HepG2 (cell line): ENCODE measurements around the gene NRL. TPM values are rescaled to one million over a fixed set of nuclear protein-coding genes. Genes with fewer than 3 reads are reported as not detected.

ENCODE experiments used
- CHD2 ChIP-seq: IDR thresholded peaks from 2 replicates; pipeline ENCODE4 v1.6.1; 2011; ENCODE audit warnings: low read depth, low read length, improper control_type of control experiment
- CHD4 ChIP-seq: fragments of 200-600 bp; sonication (generic); IDR thresholded peaks from 2 replicates; pipeline ENCODE4 v1.7.0; 2017; ENCODE audit warnings: mild to moderate bottlenecking, low read length, borderline replicate concordance
- FOSL1 ChIP-seq: sonication (generic); formaldehyde crosslinking; IDR thresholded peaks from 2 replicates; pipeline ENCODE4 v1.9.0; 2021; ENCODE audit warnings: missing genetic modification reagents, borderline replicate concordance
- GLI4 ChIP-seq: sonication (generic); formaldehyde crosslinking; IDR thresholded peaks from 2 replicates; pipeline ENCODE4 v1.5.1; 2020; ENCODE audit warnings: missing genetic modification reagents, mild to moderate bottlenecking, moderate library complexity, borderline replicate concordance
- GZF1 ChIP-seq: sonication (generic); formaldehyde crosslinking; IDR thresholded peaks from 2 replicates; pipeline ENCODE4 v1.5.1; 2020; ENCODE audit warnings: mild to moderate bottlenecking, missing genetic modification reagents
- JUN ChIP-seq: sonication (generic); formaldehyde crosslinking; IDR thresholded peaks from 2 replicates; pipeline ENCODE4 v1.4.0; 2020; ENCODE audit warnings: mild to moderate bottlenecking, missing genetic modification reagents
- MED13 ChIP-seq: sonication (generic); formaldehyde crosslinking; IDR thresholded peaks from 2 replicates; pipeline ENCODE4 v1.5.0; 2020; ENCODE audit warnings: missing genetic modification reagents
- MLLT10 ChIP-seq: sonication (generic); formaldehyde crosslinking; IDR thresholded peaks from 2 replicates; pipeline ENCODE4 v1.4.0; 2020; ENCODE audit warnings: missing genetic modification reagents
- NONO ChIP-seq, 2 experiments: fragments of 450-650 bp in 1 of 2; sonication (generic) in 1 of 2; formaldehyde crosslinking in 1 of 2; IDR thresholded peaks in 1 of 2; conservative IDR thresholded peaks in 1 of 2; 2 replicates each; pipeline versions ENCODE4 v1.6.1 to v1.8.0; 2017 to 2022; ENCODE audit warnings: mild to moderate bottlenecking in 1 of 2, missing genetic modification reagents in 1 of 2, moderate library complexity in 1 of 2
- SALL2 ChIP-seq: sonication (generic); formaldehyde crosslinking; IDR thresholded peaks from 2 replicates; pipeline ENCODE4 v1.8.1; 2023; ENCODE audit warnings: mild to moderate bottlenecking, missing genetic modification reagents, inconsistent platforms
- SCMH1 ChIP-seq: sonication (generic); formaldehyde crosslinking; IDR thresholded peaks from 2 replicates; pipeline ENCODE4 v1.9.0; 2021; ENCODE audit warnings: missing genetic modification reagents, mild to moderate bottlenecking, borderline replicate concordance
- SOX5 ChIP-seq: IDR thresholded peaks from 2 replicates; pipeline ENCODE4 v1.6.1; 2016; ENCODE audit warnings: borderline replicate concordance
- TGIF2 ChIP-seq: IDR thresholded peaks from 2 replicates; pipeline ENCODE4 v1.6.1; 2016; ENCODE audit warnings: control low read depth, missing compliant biosample characterization
- TOE1 ChIP-seq: sonication (generic); formaldehyde crosslinking; IDR thresholded peaks from 2 replicates; pipeline ENCODE4 v1.4.0; 2020; ENCODE audit warnings: mild to moderate bottlenecking, missing genetic modification reagents
- ZEB1 ChIP-seq: IDR thresholded peaks from 2 replicates; pipeline ENCODE4 v1.6.1; 2012; ENCODE audit warnings: mild to moderate bottlenecking, low read depth, inconsistent platforms; ENCODE audit not compliant: insufficient replicate concordance
- ZKSCAN8 ChIP-seq: IDR thresholded peaks from 2 replicates; pipeline ENCODE4 v1.6.1; 2016; ENCODE audit warnings: borderline replicate concordance, missing genetic modification reagents, missing compliant biosample characterization
- ZNF292 ChIP-seq: sonication (generic); formaldehyde crosslinking; IDR thresholded peaks from 2 replicates; pipeline ENCODE4 v1.8.1; 2022; ENCODE audit warnings: mild to moderate bottlenecking, low read depth, missing genetic modification reagents, borderline replicate concordance
- ZNF333 ChIP-seq: sonication (generic); formaldehyde crosslinking; IDR thresholded peaks from 2 replicates; pipeline ENCODE4 v1.4.0; 2020; ENCODE audit warnings: mild to moderate bottlenecking, missing genetic modification reagents, borderline replicate concordance
- ZNF337 ChIP-seq: sonication (generic); formaldehyde crosslinking; IDR thresholded peaks from 2 replicates; pipeline ENCODE4 v1.5.1; 2020; ENCODE audit warnings: missing genetic modification reagents, low read depth, mild to moderate bottlenecking, borderline replicate concordance
- ZNF430 ChIP-seq: sonication (generic); formaldehyde crosslinking; IDR thresholded peaks from 2 replicates; pipeline ENCODE4 v1.9.0; 2021; ENCODE audit warnings: mild to moderate bottlenecking, missing genetic modification reagents
- ZNF468 ChIP-seq: sonication (generic); formaldehyde crosslinking; IDR thresholded peaks from 2 replicates; pipeline ENCODE4 v1.8.0; 2022; ENCODE audit warnings: mild to moderate bottlenecking, moderate library complexity, missing genetic modification reagents
- ZNF556 ChIP-seq: sonication (generic); formaldehyde crosslinking; IDR thresholded peaks from 2 replicates; pipeline ENCODE4 v1.4.0; 2020; ENCODE audit warnings: mild to moderate bottlenecking, missing genetic modification reagents, borderline replicate concordance
- ZNF557 ChIP-seq: sonication (generic); formaldehyde crosslinking; IDR thresholded peaks from 2 replicates; pipeline ENCODE4 v1.4.0; 2020; ENCODE audit warnings: missing genetic modification reagents
- ZNF570 ChIP-seq: sonication (generic); formaldehyde crosslinking; IDR thresholded peaks from 2 replicates; pipeline ENCODE4 v1.4.0; 2020; ENCODE audit warnings: mild to moderate bottlenecking, missing genetic modification reagents, borderline replicate concordance
- ZNF598 ChIP-seq: sonication (generic); formaldehyde crosslinking; IDR thresholded peaks from 2 replicates; pipeline ENCODE4 v1.5.1; 2020; ENCODE audit warnings: mild to moderate bottlenecking, missing genetic modification reagents, borderline replicate concordance
- ZNF879 ChIP-seq: sonication (generic); formaldehyde crosslinking; IDR thresholded peaks from 2 replicates; pipeline ENCODE4 v1.8.1; 2023; ENCODE audit warnings: missing genetic modification reagents
- polyA plus RNA-seq, 8 experiments: library from polyadenylated mRNA; depleted of rRNA in 3 of 8; stranded (reverse) in 7 of 8; unstranded in 1 of 8; fragments of >200 nt; fragmentation: Illumina TruSeq in 4 of 8; extraction: Trizol in 4 of 8; gene quantifications; 2 replicates each; pipeline versions ENCODE4 v1.2.1 to v1.2.3, GENCODE V29; 2011 to 2016; ENCODE audit warnings: low read depth in 4 of 8, missing spikeins in 1 of 8, mixed read lengths in 1 of 8; ENCODE audit not compliant: insufficient read depth in 1 of 8
- total RNA-seq, 5 experiments: library from RNA; depleted of rRNA; stranded (reverse); fragments of >200 nt; fragmentation: Illumina TruSeq; extraction: Trizol; gene quantifications; 2 replicates each; pipeline ENCODE4 v1.2.3, GENCODE V29; 2016; ENCODE audit warnings: low read depth in 1 of 5
- TF ChIP-seq, protein P1 (sequence below): sonication (generic); formaldehyde crosslinking; IDR thresholded peaks from 2 replicates; pipeline ENCODE4 v1.4.0; 2020; ENCODE audit warnings: mild to moderate bottlenecking, missing genetic modification reagents
- TF ChIP-seq, protein P2 (sequence below): sonication (generic); formaldehyde crosslinking; IDR thresholded peaks from 2 replicates; pipeline ENCODE4 v1.5.0; 2020; ENCODE audit warnings: mild to moderate bottlenecking, missing genetic modification reagents, borderline replicate concordance

NRL gene
- total and polyA plus RNA-seq, 2 of the 13 experiments (the other 11 are each of a cell fraction or from before 2014, with no cell fraction given) = 2.5 to 4.7 TPM

GRCh38 chr14:24113801-24114531 lies 783 bp downstream of the NRL start (continued):
- TF ChIP-seq NONO (IDR thresholded peaks at IDR 0.05) (no peak), NONO (CRISPR knock-in tag; conservative IDR thresholded peaks at IDR 0.05) (no peak), ZNF570 (CRISPR knock-in tag) (peak; percentile 96; the same call in 1 of the 2 replicates), SALL2 (CRISPR knock-in tag) (peak; percentile 99), ZNF468 (CRISPR knock-in tag) (peak; percentile 93; the same call in 1 of the 2 replicates), MLLT10 (CRISPR knock-in tag) (no peak), GLI4 (CRISPR knock-in tag) (peak; percentile 98; the same call in 1 of the 2 replicates), ZNF556 (CRISPR knock-in tag) (peak; percentile 100), JUN (CRISPR knock-in tag) (peak; percentile 96), ZNF879 (CRISPR knock-in tag) (peak; percentile 96; the same call in 1 of the 2 replicates), FOSL1 (peak; percentile 39; the same call in 1 of the 2 replicates), TOE1 (CRISPR knock-in tag) (no peak), GZF1 (CRISPR knock-in tag) (peak; percentile 91; the same call in 1 of the 2 replicates), ZNF430 (CRISPR knock-in tag) (peak; percentile 98), SCMH1 (CRISPR knock-in tag) (no peak), ZNF333 (CRISPR knock-in tag) (peak; percentile 95; the same call in 1 of the 2 replicates), ZNF337 (peak; percentile 78), SOX5 (CRISPR knock-in tag) (peak; percentile 97), ZNF598 (CRISPR knock-in tag) (peak; percentile 54; the same call in 1 of the 2 replicates), ZNF292 (CRISPR knock-in tag) (peak; percentile 99), ZKSCAN8 (CRISPR knock-in tag) (peak; percentile 97), ZNF557 (CRISPR knock-in tag) (peak; percentile 96), MED13 (CRISPR knock-in tag) (peak; percentile 99), CHD4 (peak; percentile 89), CHD2 (peak; percentile 84), ZEB1 (no peak), TGIF2 (peak; percentile 98)
- TF ChIP-seq, protein P1, sequence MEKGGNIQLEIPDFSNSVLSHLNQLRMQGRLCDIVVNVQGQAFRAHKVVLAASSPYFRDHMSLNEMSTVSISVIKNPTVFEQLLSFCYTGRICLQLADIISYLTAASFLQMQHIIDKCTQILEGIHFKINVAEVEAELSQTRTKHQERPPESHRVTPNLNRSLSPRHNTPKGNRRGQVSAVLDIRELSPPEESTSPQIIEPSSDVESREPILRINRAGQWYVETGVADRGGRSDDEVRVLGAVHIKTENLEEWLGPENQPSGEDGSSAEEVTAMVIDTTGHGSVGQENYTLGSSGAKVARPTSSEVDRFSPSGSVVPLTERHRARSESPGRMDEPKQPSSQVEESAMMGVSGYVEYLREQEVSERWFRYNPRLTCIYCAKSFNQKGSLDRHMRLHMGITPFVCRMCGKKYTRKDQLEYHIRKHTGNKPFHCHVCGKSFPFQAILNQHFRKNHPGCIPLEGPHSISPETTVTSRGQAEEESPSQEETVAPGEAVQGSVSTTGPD (CRISPR knock-in tag) = peak; percentile 72; the same call in 1 of the 2 replicates
- TF ChIP-seq, protein P2, sequence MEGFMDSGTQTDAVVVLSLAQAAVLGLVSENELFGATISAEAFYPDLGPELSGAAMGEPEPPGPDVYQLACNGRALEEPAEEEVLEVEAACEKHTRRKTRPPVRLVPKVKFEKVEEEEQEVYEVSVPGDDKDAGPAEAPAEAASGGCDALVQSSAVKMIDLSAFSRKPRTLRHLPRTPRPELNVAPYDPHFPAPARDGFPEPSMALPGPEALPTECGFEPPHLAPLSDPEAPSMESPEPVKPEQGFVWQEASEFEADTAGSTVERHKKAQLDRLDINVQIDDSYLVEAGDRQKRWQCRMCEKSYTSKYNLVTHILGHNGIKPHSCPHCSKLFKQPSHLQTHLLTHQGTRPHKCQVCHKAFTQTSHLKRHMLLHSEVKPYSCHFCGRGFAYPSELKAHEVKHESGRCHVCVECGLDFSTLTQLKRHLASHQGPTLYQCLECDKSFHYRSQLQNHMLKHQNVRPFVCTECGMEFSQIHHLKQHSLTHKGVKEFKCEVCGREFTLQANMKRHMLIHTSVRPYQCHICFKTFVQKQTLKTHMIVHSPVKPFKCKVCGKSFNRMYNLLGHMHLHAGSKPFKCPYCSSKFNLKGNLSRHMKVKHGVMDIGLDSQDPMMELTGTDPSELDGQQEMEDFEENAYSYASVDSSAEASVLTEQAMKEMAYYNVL (CRISPR knock-in tag) = peak; percentile 87; the same call in 1 of the 2 replicates
